Smooth muscle cell (in vitro differentiated cells): Measurements from ENCODE around the gene MNDA. TPM values are rescaled to one million over a fixed set of nuclear protein-coding genes. Genes with fewer than 3 reads are reported as not detected.

Experiments used
- DNase-seq: peaks from one replicate; lab custom pipeline; 2025; ENCODE audit not compliant: unreplicated experiment; lab: John Stamatoyannopoulos, UW
- H2AFZ ChIP-seq: fragments of 200-600 bp; sonication (generic); 2 replicates; pipeline ENCODE4 v1.6.0; 2016; ENCODE audit warnings: antibody characterized with exemption, low read depth, mild to moderate bottlenecking
- H3F3A ChIP-seq: fragments of 200-600 bp; sonication (generic); 2 replicates; pipeline ENCODE4 v1.6.0; 2017; ENCODE audit warnings: antibody characterized with exemption, low read depth
- H3K27ac ChIP-seq: fragments of 200-600 bp; sonication (generic); 2 replicates; pipeline ENCODE4 v1.5.1; 2016; ENCODE audit warnings: low read depth, mild to moderate bottlenecking
- H3K27me3 ChIP-seq: fragments of 200-600 bp; sonication (generic); 2 replicates; pipeline ENCODE4 v1.6.1; 2016; ENCODE audit warnings: low read depth, mild to moderate bottlenecking
- H3K36me3 ChIP-seq: fragments of 200-600 bp; sonication (generic); 2 replicates; pipeline ENCODE4 v1.5.1; 2016; ENCODE audit warnings: low read depth
- H3K4me1 ChIP-seq: fragments of 200-600 bp; sonication (generic); 2 replicates; pipeline ENCODE4 v1.5.1; 2016; ENCODE audit warnings: low read depth
- H3K4me2 ChIP-seq: fragments of 200-600 bp; sonication (generic); 2 replicates; pipeline ENCODE4 v1.6.0; 2016; ENCODE audit warnings: mild to moderate bottlenecking
- H3K4me3 ChIP-seq: fragments of 200-600 bp; sonication (generic); 2 replicates; pipeline ENCODE4 v1.5.1; 2016; ENCODE audit warnings: mild to moderate bottlenecking
- H3K79me2 ChIP-seq: fragments of 200-600 bp; sonication (generic); 2 replicates; pipeline ENCODE4 v1.6.0; 2016; ENCODE audit warnings: low read depth, mild to moderate bottlenecking
- H3K9ac ChIP-seq: fragments of 200-600 bp; sonication (generic); 2 replicates; pipeline ENCODE4 v1.6.0; 2016; ENCODE audit warnings: low read depth
- H3K9me3 ChIP-seq: fragments of 200-600 bp; sonication (generic); replicated peaks from 2 replicates; pipeline ENCODE4 v1.5.1; 2016; ENCODE audit warnings: low read depth
- H4K20me1 ChIP-seq: fragments of 200-600 bp; sonication (generic); 2 replicates; pipeline ENCODE4 v1.6.0; 2016; ENCODE audit warnings: low read depth
- CTCF ChIP-seq: fragments of 200-600 bp; sonication (generic); IDR thresholded peaks from 2 replicates; pipeline ENCODE4 v1.5.1; 2017; ENCODE audit warnings: borderline replicate concordance, mild to moderate bottlenecking, antibody characterized with exemption; ENCODE audit not compliant: insufficient read depth, poor library complexity, severe bottlenecking
- WGBS: methylation state at CpG from one replicate; pipeline ENCODE4 v1.1.7; 2016; ENCODE audit warnings: low lambda C conversion rate; 5-methylcytosine and 5-hydroxymethylcytosine counted together
- polyA plus RNA-seq: library from polyadenylated mRNA; unstranded; fragments of >200 nt; fragmentation: Nextera tagmentation; extraction: Ambion mirVana; gene quantifications from 2 replicates; pipeline ENCODE4 v1.2.1, GENCODE V29; 2016
- total RNA-seq: library from RNA; depleted of rRNA; stranded (reverse); fragments of >200 nt; gene quantifications from 2 replicates; pipeline ENCODE4 v1.2.3, GENCODE V29; 2014

Gene MNDA
- total and polyA plus RNA-seq, 2 experiments from 2014 or later: 0.09 to 0.39 TPM

- no peak overlapping the region for H2AFZ ChIP-seq
- no peak for TF ChIP-seq CTCF
- no peaks in the 10 kb centered on the region for H3K79me2 ChIP-seq
- no peaks in the 10 kb centered on the region for H3K27me3 ChIP-seq
- H3K4me2 ChIP-seq: no peak overlapping the region
- H3F3A ChIP-seq: no peaks in the 10 kb centered on the region
- no peaks in the 10 kb centered on the region for H3K9me3 ChIP-seq
- H4K20me1 ChIP-seq: no peaks in the 10 kb centered on the region
- H3K4me1 ChIP-seq: no peaks in the 10 kb centered on the region
- no peak overlapping the region for H3K27ac ChIP-seq
- H3K4me3 ChIP-seq: no peak overlapping the region
- H3K9ac ChIP-seq: no peak overlapping the region
- WGBS: 71% methylated on average over 4 of the region's 4 CpGs
- DNase-seq: no peak
- no peaks in the 10 kb centered on the region for H3K36me3 ChIP-seq
Observed at GRCh38 chr1:158799689-158800088, 31.5 kb upstream of the MNDA start.

GRCh38 chr1:158800526-158800925, 30.6 kb upstream of the MNDA start:
- H3K4me2 ChIP-seq: no peak overlapping the region
- no peak overlapping the region for H3K9ac ChIP-seq
- WGBS: 91% methylated on average over 2 of the region's 2 CpGs
- DNase-seq: no peak
- no peak overlapping the region for H3K4me3 ChIP-seq
- H4K20me1 ChIP-seq: no peaks in the 10 kb centered on the region
- no peaks in the 10 kb centered on the region for H3K36me3 ChIP-seq
- no peaks in the 10 kb centered on the region for H3K27me3 ChIP-seq
- no peak overlapping the region for H3K27ac ChIP-seq
- H3K79me2 ChIP-seq: no peaks in the 10 kb centered on the region
- H3K9me3 ChIP-seq: no peaks in the 10 kb centered on the region
- no peak overlapping the region for H2AFZ ChIP-seq
- no peaks in the 10 kb centered on the region for H3K4me1 ChIP-seq
- H3F3A ChIP-seq: no peaks in the 10 kb centered on the region
- TF ChIP-seq CTCF: no peak

GRCh38 chr1:158801396-158801795, 29.8 kb upstream of the MNDA start:
- TF ChIP-seq CTCF: no peak
- H3K4me2 ChIP-seq: no peak overlapping the region
- 100% methylated on average over 1 of the region's 1 CpG for WGBS

GRCh38 chr1:158803678-158804077, 27.5 kb upstream of the MNDA start:
- Histone ChIP-seq H3K36me3 (no peaks in the 10 kb centered on the region), H3K4me2 (no peak overlapping the region), H3K27ac (no peak overlapping the region), H3F3A (no peaks in the 10 kb centered on the region), H4K20me1 (no peaks in the 10 kb centered on the region), H3K9me3 (no peaks in the 10 kb centered on the region), H3K4me3 (no peak overlapping the region), H3K79me2 (no peaks in the 10 kb centered on the region), H3K9ac (no peak overlapping the region), H3K27me3 (no peaks in the 10 kb centered on the region), H2AFZ (no peak overlapping the region), H3K4me1 (no peaks in the 10 kb centered on the region)
- no peak for TF ChIP-seq CTCF
- no peak for DNase-seq
- WGBS: 97% methylated on average over 1 of the region's 1 CpG

More at GRCh38 chr1:158801396-158801795, 29.8 kb upstream of the MNDA start:
- Histone ChIP-seq H3K36me3 (no peaks in the 10 kb centered on the region), H3K27me3 (no peaks in the 10 kb centered on the region), H3K4me3 (no peak overlapping the region), H3K9ac (no peak overlapping the region), H3K79me2 (no peaks in the 10 kb centered on the region), H4K20me1 (no peaks in the 10 kb centered on the region), H3K4me1 (no peaks in the 10 kb centered on the region), H3F3A (no peaks in the 10 kb centered on the region), H3K9me3 (no peaks in the 10 kb centered on the region), H3K27ac (no peak overlapping the region), H2AFZ (no peak overlapping the region)
- no peak for DNase-seq
